DOHH2 (cell line): Measurements from ENCODE around the gene SIK3.

ENCODE experiments used
- H3F3A ChIP-seq: fragments of 200-600 bp; sonication (generic), shearing (Covaris generic); 2 replicates; pipeline ENCODE4 v1.6.0; 2016; ENCODE audit warnings: antibody characterized with exemption, mild to moderate bottlenecking; ENCODE audit not compliant: control insufficient read depth, insufficient read depth
- H3K27ac ChIP-seq: fragments of 200-600 bp; sonication (generic); 2 replicates; pipeline ENCODE4 v1.5.1; 2014; ENCODE audit warnings: low read depth, mild to moderate bottlenecking, low read length, moderate library complexity
- H3K27me3 ChIP-seq: fragments of 200-600 bp; sonication (generic); 2 replicates; pipeline ENCODE4 v1.6.1; 2014; ENCODE audit warnings: mild to moderate bottlenecking, low read length, mixed read lengths; ENCODE audit not compliant: control insufficient read depth
- H3K36me3 ChIP-seq: fragments of 200-600 bp; sonication (generic); 2 replicates; pipeline ENCODE4 v1.6.1; 2014; ENCODE audit warnings: mild to moderate bottlenecking, low read length, moderate library complexity, mixed read lengths; ENCODE audit not compliant: control insufficient read depth
- H3K4me1 ChIP-seq: fragments of 200-600 bp; sonication (generic); 2 replicates; pipeline ENCODE4 v1.6.1; 2014; ENCODE audit warnings: mild to moderate bottlenecking, low read length, mixed read lengths; ENCODE audit not compliant: control insufficient read depth
- H3K4me2 ChIP-seq: fragments of 200-600 bp; sonication (generic); 2 replicates; pipeline ENCODE4 v1.6.0; 2014; ENCODE audit warnings: mild to moderate bottlenecking, low read length, moderate library complexity
- H3K4me3 ChIP-seq: fragments of 200-600 bp; sonication (generic); 2 replicates; pipeline ENCODE4 v1.5.1; 2014; ENCODE audit warnings: mild to moderate bottlenecking, low read length, mixed read lengths
- H3K79me2 ChIP-seq: fragments of 200-600 bp; sonication (generic); 2 replicates; pipeline ENCODE4 v1.6.1; 2014; ENCODE audit warnings: mild to moderate bottlenecking, low read length, mixed read lengths; ENCODE audit not compliant: control insufficient read depth
- H3K9me2 ChIP-seq: fragments of 200-600 bp; sonication (generic); replicated peaks from 2 replicates; pipeline ENCODE4 v1.6.1; 2014; ENCODE audit warnings: mild to moderate bottlenecking, low read length, mixed read lengths; ENCODE audit not compliant: control insufficient read depth
- H3K9me3 ChIP-seq: fragments of 200-600 bp; sonication (generic); 2 replicates; pipeline ENCODE4 v1.6.1; 2014; ENCODE audit warnings: antibody characterized with exemption, low read length, mixed read lengths; ENCODE audit not compliant: control insufficient read depth, insufficient read depth
- H4K20me1 ChIP-seq: fragments of 200-600 bp; sonication (generic); 2 replicates; pipeline ENCODE4 v1.6.0; 2014; ENCODE audit warnings: low read depth, mild to moderate bottlenecking, antibody characterized with exemption, low read length, moderate library complexity; ENCODE audit not compliant: control insufficient read depth, insufficient read depth
- EZH2phosphoT487 ChIP-seq: fragments of 200-600 bp; sonication (generic); IDR thresholded peaks from 2 replicates; pipeline ENCODE4 v1.6.1; 2017; ENCODE audit warnings: borderline replicate concordance, mild to moderate bottlenecking, antibody characterized with exemption, low read length, moderate library complexity, mixed read lengths
- TF ChIP-seq, protein P1 (sequence below): fragments of 200-600 bp; sonication (generic); IDR thresholded peaks from one replicate; pipeline ENCODE4 v1.5.1; 2014; ENCODE audit warnings: antibody characterized with exemption, mild to moderate bottlenecking, low read depth, low read length; ENCODE audit not compliant: poor library complexity, severe bottlenecking

SIK3 gene

GRCh38 chr11:116994195-116994594, 104.0 kb downstream of the SIK3 start:
- H3F3A ChIP-seq = peaks cover 3% of the 10 kb centered on the region; the same call in 1 of the 2 replicates
- peak overlapping the region; percentile 32 for H3K4me2 ChIP-seq
- H3K4me3 ChIP-seq = no peak overlapping the region
- H3K9me3 ChIP-seq = no peaks in the 10 kb centered on the region
- H3K9me2 ChIP-seq = no peaks in the 10 kb centered on the region
- H3K79me2 ChIP-seq = peaks cover 69% of the 10 kb centered on the region
- H3K36me3 ChIP-seq = no peaks in the 10 kb centered on the region
- no peaks in the 10 kb centered on the region for H3K27me3 ChIP-seq
- peaks cover 13% of the 10 kb centered on the region for H3K4me1 ChIP-seq
- no peak for TF ChIP-seq EZH2phosphoT487
- H4K20me1 ChIP-seq = no peaks in the 10 kb centered on the region
- H3K27ac ChIP-seq = no peak overlapping the region

- Histone ChIP-seq H3K9me2 (no peaks in the 10 kb centered on the region), H3K27ac (no peak overlapping the region), H3F3A (peaks cover 3% of the 10 kb centered on the region; the same call in 1 of the 2 replicates), H3K27me3 (no peaks in the 10 kb centered on the region), H3K4me3 (no peak overlapping the region), H3K79me2 (peaks cover 69% of the 10 kb centered on the region), H3K4me2 (peak overlapping the region; percentile 32), H3K36me3 (no peaks in the 10 kb centered on the region), H3K4me1 (peaks cover 13% of the 10 kb centered on the region), H3K9me3 (no peaks in the 10 kb centered on the region), H4K20me1 (no peaks in the 10 kb centered on the region; the same call in 1 of the 2 replicates)
- TF ChIP-seq, protein P1, sequence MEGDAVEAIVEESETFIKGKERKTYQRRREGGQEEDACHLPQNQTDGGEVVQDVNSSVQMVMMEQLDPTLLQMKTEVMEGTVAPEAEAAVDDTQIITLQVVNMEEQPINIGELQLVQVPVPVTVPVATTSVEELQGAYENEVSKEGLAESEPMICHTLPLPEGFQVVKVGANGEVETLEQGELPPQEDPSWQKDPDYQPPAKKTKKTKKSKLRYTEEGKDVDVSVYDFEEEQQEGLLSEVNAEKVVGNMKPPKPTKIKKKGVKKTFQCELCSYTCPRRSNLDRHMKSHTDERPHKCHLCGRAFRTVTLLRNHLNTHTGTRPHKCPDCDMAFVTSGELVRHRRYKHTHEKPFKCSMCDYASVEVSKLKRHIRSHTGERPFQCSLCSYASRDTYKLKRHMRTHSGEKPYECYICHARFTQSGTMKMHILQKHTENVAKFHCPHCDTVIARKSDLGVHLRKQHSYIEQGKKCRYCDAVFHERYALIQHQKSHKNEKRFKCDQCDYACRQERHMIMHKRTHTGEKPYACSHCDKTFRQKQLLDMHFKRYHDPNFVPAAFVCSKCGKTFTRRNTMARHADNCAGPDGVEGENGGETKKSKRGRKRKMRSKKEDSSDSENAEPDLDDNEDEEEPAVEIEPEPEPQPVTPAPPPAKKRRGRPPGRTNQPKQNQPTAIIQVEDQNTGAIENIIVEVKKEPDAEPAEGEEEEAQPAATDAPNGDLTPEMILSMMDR = no peak
- TF ChIP-seq EZH2phosphoT487 = no peak
Observed at GRCh38 chr11:116993599-116993998, 104.6 kb downstream of the SIK3 start.

- Histone ChIP-seq H3K4me3 (no peak overlapping the region), H3K36me3 (no peaks in the 10 kb centered on the region), H3K4me2 (no peak overlapping the region), H3K79me2 (peaks cover 71% of the 10 kb centered on the region), H4K20me1 (no peaks in the 10 kb centered on the region; the same call in 1 of the 2 replicates), H3K4me1 (peaks cover 30% of the 10 kb centered on the region), H3K9me3 (no peaks in the 10 kb centered on the region), H3F3A (peaks cover 3% of the 10 kb centered on the region; the same call in 1 of the 2 replicates), H3K9me2 (no peaks in the 10 kb centered on the region), H3K27me3 (no peaks in the 10 kb centered on the region), H3K27ac (no peak overlapping the region)
- TF ChIP-seq, protein P1 = no peak
- no peak for TF ChIP-seq EZH2phosphoT487
Observed at GRCh38 chr11:116991491-116991890, 106.7 kb downstream of the SIK3 start.

GRCh38 chr11:116990811-116991210, 107.4 kb downstream of the SIK3 start:
- H3K36me3 ChIP-seq = no peaks in the 10 kb centered on the region
- no peaks in the 10 kb centered on the region for H3K9me2 ChIP-seq
- H3K4me3 ChIP-seq = no peak overlapping the region
- peaks cover 34% of the 10 kb centered on the region for H3K4me1 ChIP-seq
- no peak overlapping the region for H3K27ac ChIP-seq
- no peak overlapping the region for H3K4me2 ChIP-seq
- peaks cover 3% of the 10 kb centered on the region; the same call in 1 of the 2 replicates for H3F3A ChIP-seq
- peaks cover 3% of the 10 kb centered on the region; the same call in 1 of the 2 replicates for H4K20me1 ChIP-seq
- H3K9me3 ChIP-seq = no peaks in the 10 kb centered on the region
- no peak for TF ChIP-seq EZH2phosphoT487
- TF ChIP-seq, protein P1 = no peak
- H3K27me3 ChIP-seq = no peaks in the 10 kb centered on the region
- peaks cover 76% of the 10 kb centered on the region for H3K79me2 ChIP-seq
